Memory B cell (primary cell): ENCODE results near the gene SNED1.

Source experiments
- ATAC-seq: fragments of 150-1000 bp; cut with Tn5 transposase; 2 replicates; pipeline ENCODE4 v1.10.0; 2021; ENCODE audit warnings: low read depth, mild to moderate bottlenecking, moderate library complexity
- DNase-seq, 2 donors: peaks; one replicate each; pipeline ENCODE4 v3.0.0; 2022; ENCODE audit warnings: low spot score in 2 of 2
- H3K27ac Mint-ChIP-seq: one replicate; pipeline ENCODE4 v1.8.0; 2022; ENCODE audit warnings: mild to moderate bottlenecking, moderate library complexity, mixed read lengths
- H3K27me3 Mint-ChIP-seq: one replicate; pipeline ENCODE4 v1.8.0; 2022; ENCODE audit warnings: mixed read lengths
- H3K36me3 Mint-ChIP-seq: one replicate; pipeline ENCODE4 v1.8.0; 2022; ENCODE audit warnings: mild to moderate bottlenecking, mixed read lengths
- H3K4me1 Mint-ChIP-seq: one replicate; pipeline ENCODE4 v1.8.0; 2022; ENCODE audit warnings: mixed read lengths
- H3K4me3 Mint-ChIP-seq: one replicate; pipeline ENCODE4 v1.8.0; 2022; ENCODE audit warnings: mild to moderate bottlenecking, moderate library complexity, mixed read lengths
- H3K9me3 Mint-ChIP-seq: one replicate; pipeline ENCODE4 v1.8.0; 2022; ENCODE audit warnings: mixed read lengths

The SNED1 gene

GRCh38 chr2:241068136-241068941 is 69.9 kb downstream of the SNED1 start:
- Mint-ChIP-seq H3K27ac (no peak overlapping the region), H3K36me3 (peaks cover 10% of the 10 kb centered on the region), H3K27me3 (no peaks in the 10 kb centered on the region), H3K4me1 (peaks cover 6% of the 10 kb centered on the region), H3K9me3 (no peaks in the 10 kb centered on the region), H3K4me3 (no peak overlapping the region)
- ATAC-seq = no peak
- DNase-seq = no peak

GRCh38 chr2:241068942-241069810 is 70.8 kb downstream of the SNED1 start:
- no peak for DNase-seq
- Mint-ChIP-seq H3K4me3 (no peak overlapping the region), H3K9me3 (no peaks in the 10 kb centered on the region), H3K4me1 (peaks cover 3% of the 10 kb centered on the region), H3K36me3 (peaks cover 12% of the 10 kb centered on the region), H3K27me3 (no peaks in the 10 kb centered on the region), H3K27ac (no peak overlapping the region)
- ATAC-seq = no peak

- Mint-ChIP-seq H3K36me3 (peaks cover 14% of the 10 kb centered on the region), H3K4me3 (no peak overlapping the region), H3K27ac (no peak overlapping the region), H3K9me3 (no peaks in the 10 kb centered on the region), H3K4me1 (no peaks in the 10 kb centered on the region), H3K27me3 (no peaks in the 10 kb centered on the region)
- ATAC-seq (no peak), DNase-seq (no peak)
Observed at GRCh38 chr2:241069821-241070281, 71.4 kb downstream of the SNED1 start.

- ATAC-seq (no peak), DNase-seq (no peak)
- Mint-ChIP-seq H3K4me1 (no peaks in the 10 kb centered on the region), H3K27me3 (no peaks in the 10 kb centered on the region), H3K27ac (no peak overlapping the region), H3K36me3 (peaks cover 17% of the 10 kb centered on the region), H3K9me3 (no peaks in the 10 kb centered on the region), H3K4me3 (no peak overlapping the region)
Observed at GRCh38 chr2:241070361-241070760, 71.9 kb downstream of the SNED1 start.

- no peak overlapping the region for H3K27ac Mint-ChIP-seq
- no peak overlapping the region for H3K4me3 Mint-ChIP-seq
Observed at GRCh38 chr2:241070811-241071676, 72.6 kb downstream of the SNED1 start.

GRCh38 chr2:241071677-241072111 is 73.3 kb downstream of the SNED1 start:
- Mint-ChIP-seq H3K27me3 (no peaks in the 10 kb centered on the region), H3K4me1 (no peaks in the 10 kb centered on the region), H3K4me3 (no peak overlapping the region), H3K36me3 (peaks cover 14% of the 10 kb centered on the region), H3K27ac (no peak overlapping the region), H3K9me3 (no peaks in the 10 kb centered on the region)
- DNase-seq = no peak
- ATAC-seq = no peak

More at GRCh38 chr2:241070811-241071676, 72.6 kb downstream of the SNED1 start:
- Mint-ChIP-seq H3K27me3 (no peaks in the 10 kb centered on the region), H3K9me3 (no peaks in the 10 kb centered on the region), H3K4me1 (no peaks in the 10 kb centered on the region), H3K36me3 (peaks cover 18% of the 10 kb centered on the region)
- DNase-seq = no peak
- ATAC-seq = no peak

GRCh38 chr2:241072151-241072550 is 73.7 kb downstream of the SNED1 start:
- H3K36me3 Mint-ChIP-seq = peaks cover 14% of the 10 kb centered on the region
- no peak overlapping the region for H3K27ac Mint-ChIP-seq
- ATAC-seq (no peak), DNase-seq (no peak)
- no peak overlapping the region for H3K4me3 Mint-ChIP-seq
- no peaks in the 10 kb centered on the region for H3K4me1 Mint-ChIP-seq
- no peaks in the 10 kb centered on the region for H3K27me3 Mint-ChIP-seq
- H3K9me3 Mint-ChIP-seq = no peaks in the 10 kb centered on the region

- H3K27me3 Mint-ChIP-seq = no peaks in the 10 kb centered on the region
- H3K9me3 Mint-ChIP-seq = no peaks in the 10 kb centered on the region
- H3K36me3 Mint-ChIP-seq = peaks cover 14% of the 10 kb centered on the region
- ATAC-seq = no peak
- H3K4me3 Mint-ChIP-seq = no peak overlapping the region
- no peaks in the 10 kb centered on the region for H3K4me1 Mint-ChIP-seq
- no peak overlapping the region for H3K27ac Mint-ChIP-seq
- DNase-seq = no peak
Observed at GRCh38 chr2:241072553-241073165, 74.2 kb downstream of the SNED1 start.

GRCh38 chr2:241073166-241074064 is 75.0 kb downstream of the SNED1 start:
- Mint-ChIP-seq H3K27ac (peak overlapping the region; percentile 37), H3K36me3 (peaks cover 14% of the 10 kb centered on the region), H3K9me3 (no peaks in the 10 kb centered on the region), H3K27me3 (no peaks in the 10 kb centered on the region), H3K4me1 (peaks cover 2% of the 10 kb centered on the region), H3K4me3 (no peak overlapping the region)
- ATAC-seq (no peak), DNase-seq (no peak)

- ATAC-seq = no peak
- Mint-ChIP-seq H3K27ac (peak overlapping the region; percentile 37), H3K4me3 (no peak overlapping the region), H3K27me3 (no peaks in the 10 kb centered on the region), H3K9me3 (no peaks in the 10 kb centered on the region), H3K4me1 (peaks cover 2% of the 10 kb centered on the region), H3K36me3 (peaks cover 14% of the 10 kb centered on the region)
- DNase-seq = no peak
Observed at GRCh38 chr2:241074065-241074818, 75.8 kb downstream of the SNED1 start.

GRCh38 chr2:241074901-241075540 is 76.6 kb downstream of the SNED1 start:
- Mint-ChIP-seq H3K36me3 (peaks cover 14% of the 10 kb centered on the region), H3K9me3 (no peaks in the 10 kb centered on the region)

More at GRCh38 chr2:241074901-241075540, 76.6 kb downstream of the SNED1 start:
- H3K4me1 Mint-ChIP-seq = peaks cover 2% of the 10 kb centered on the region
- no peak overlapping the region for H3K4me3 Mint-ChIP-seq
- H3K27ac Mint-ChIP-seq = no peak overlapping the region
- no peaks in the 10 kb centered on the region for H3K27me3 Mint-ChIP-seq
- DNase-seq (no peak), ATAC-seq (no peak)
